OCI-LY1 (cell line): ENCODE results near the gene MYO9A.

ENCODE experiments used
- H2AFZ ChIP-seq: fragments of 200-600 bp; sonication (generic), shearing (Covaris generic); 2 replicates; pipeline ENCODE4 v1.6.0; 2014; ENCODE audit warnings: antibody characterized with exemption, mild to moderate bottlenecking, low read length
- H3F3A ChIP-seq: fragments of 200-600 bp; sonication (generic), shearing (Covaris generic); 2 replicates; pipeline ENCODE4 v1.6.0; 2014; ENCODE audit warnings: mild to moderate bottlenecking, antibody characterized with exemption, low read length, moderate library complexity; ENCODE audit not compliant: insufficient read depth
- H3K27ac ChIP-seq: fragments of 200-600 bp; sonication (generic); 2 replicates; pipeline ENCODE4 v1.5.1; 2014; ENCODE audit warnings: low read length, mixed run types, mild to moderate bottlenecking, low read depth; ENCODE audit not compliant: poor library complexity, severe bottlenecking
- H3K27me3 ChIP-seq: fragments of 200-600 bp; sonication (generic); 2 replicates; pipeline ENCODE4 v1.6.0; 2014; ENCODE audit warnings: antibody characterized with exemption, mild to moderate bottlenecking, low read length, moderate library complexity; ENCODE audit not compliant: insufficient read depth
- H3K36me3 ChIP-seq: fragments of 200-600 bp; sonication (generic); 2 replicates; pipeline ENCODE4 v1.6.1; 2014; ENCODE audit warnings: mild to moderate bottlenecking, antibody characterized with exemption, low read length, moderate library complexity, mixed read lengths; ENCODE audit not compliant: insufficient read depth
- H3K4me1 ChIP-seq: fragments of 200-600 bp; sonication (generic); 2 replicates; pipeline ENCODE4 v1.5.1; 2014; ENCODE audit warnings: mild to moderate bottlenecking, low read length, moderate library complexity; ENCODE audit not compliant: insufficient read depth, severe bottlenecking
- H3K4me2 ChIP-seq: fragments of 200-600 bp; sonication (generic), shearing (Covaris generic); 2 replicates; pipeline ENCODE4 v1.6.1; 2014; ENCODE audit warnings: low read length
- H3K4me3 ChIP-seq: fragments of 200-600 bp; sonication (generic); 2 replicates; pipeline ENCODE4 v1.5.1; 2014; ENCODE audit warnings: low read length, low read depth, mild to moderate bottlenecking, mixed read lengths; ENCODE audit not compliant: poor library complexity, severe bottlenecking
- H3K79me2 ChIP-seq: fragments of 200-600 bp; shearing (Covaris generic); 2 replicates; pipeline ENCODE4 v1.6.1; 2016; ENCODE audit warnings: mixed run types, low read length, mixed read lengths; ENCODE audit not compliant: insufficient read depth
- H3K9ac ChIP-seq: fragments of 200-600 bp; sonication (generic), shearing (Covaris generic); 2 replicates; pipeline ENCODE4 v1.6.1; 2014; ENCODE audit warnings: mild to moderate bottlenecking, low read length, mixed read lengths
- H3K9me2 ChIP-seq: fragments of 200-600 bp; sonication (generic), shearing (Covaris generic); 2 replicates; pipeline ENCODE4 v1.6.1; 2014; ENCODE audit warnings: low read depth, mild to moderate bottlenecking, low read length, mixed read lengths
- H3K9me3 ChIP-seq: fragments of 200-600 bp; shearing (Covaris generic); 2 replicates; pipeline ENCODE4 v1.6.1; 2014; ENCODE audit warnings: low read length, mixed read lengths
- H4K20me1 ChIP-seq: fragments of 200-600 bp; sonication (generic), shearing (Covaris generic); 2 replicates; pipeline ENCODE4 v1.6.0; 2016; ENCODE audit warnings: mild to moderate bottlenecking, low read length; ENCODE audit not compliant: insufficient read depth
- EZH2 ChIP-seq: fragments of 200-600 bp; sonication (generic), shearing (Covaris generic); IDR thresholded peaks from 2 replicates; pipeline ENCODE4 v1.8.0; 2017; ENCODE audit warnings: borderline replicate concordance, mixed run types, mild to moderate bottlenecking, antibody characterized with exemption, low read length, moderate library complexity, mixed read lengths
- TF ChIP-seq, protein P1 (sequence below): fragments of 200-600 bp; sonication (generic), shearing (Covaris generic); IDR thresholded peaks from 2 replicates; pipeline ENCODE4 v1.5.1; 2017; ENCODE audit warnings: mild to moderate bottlenecking, antibody characterized with exemption, low read length, moderate library complexity, mixed read lengths

The MYO9A gene

GRCh38 chr15:71973366-71973765 is 144.6 kb downstream of the MYO9A start:
- no peaks in the 10 kb centered on the region for H3K4me1 ChIP-seq
- no peaks in the 10 kb centered on the region for H3K79me2 ChIP-seq
- H3K36me3 ChIP-seq: peaks cover 6% of the 10 kb centered on the region; the same call in 1 of the 2 replicates
- no peaks in the 10 kb centered on the region for H3F3A ChIP-seq
- no peaks in the 10 kb centered on the region for H4K20me1 ChIP-seq
- H3K9me2 ChIP-seq: no peaks in the 10 kb centered on the region
- no peak overlapping the region for H3K4me2 ChIP-seq
- H3K27me3 ChIP-seq: no peaks in the 10 kb centered on the region
- H3K9me3 ChIP-seq: no peaks in the 10 kb centered on the region
- H2AFZ ChIP-seq: no peak overlapping the region
- no peak overlapping the region for H3K9ac ChIP-seq
- H3K4me3 ChIP-seq: no peak overlapping the region
- no peak for TF ChIP-seq EZH2
- TF ChIP-seq, protein P1, sequence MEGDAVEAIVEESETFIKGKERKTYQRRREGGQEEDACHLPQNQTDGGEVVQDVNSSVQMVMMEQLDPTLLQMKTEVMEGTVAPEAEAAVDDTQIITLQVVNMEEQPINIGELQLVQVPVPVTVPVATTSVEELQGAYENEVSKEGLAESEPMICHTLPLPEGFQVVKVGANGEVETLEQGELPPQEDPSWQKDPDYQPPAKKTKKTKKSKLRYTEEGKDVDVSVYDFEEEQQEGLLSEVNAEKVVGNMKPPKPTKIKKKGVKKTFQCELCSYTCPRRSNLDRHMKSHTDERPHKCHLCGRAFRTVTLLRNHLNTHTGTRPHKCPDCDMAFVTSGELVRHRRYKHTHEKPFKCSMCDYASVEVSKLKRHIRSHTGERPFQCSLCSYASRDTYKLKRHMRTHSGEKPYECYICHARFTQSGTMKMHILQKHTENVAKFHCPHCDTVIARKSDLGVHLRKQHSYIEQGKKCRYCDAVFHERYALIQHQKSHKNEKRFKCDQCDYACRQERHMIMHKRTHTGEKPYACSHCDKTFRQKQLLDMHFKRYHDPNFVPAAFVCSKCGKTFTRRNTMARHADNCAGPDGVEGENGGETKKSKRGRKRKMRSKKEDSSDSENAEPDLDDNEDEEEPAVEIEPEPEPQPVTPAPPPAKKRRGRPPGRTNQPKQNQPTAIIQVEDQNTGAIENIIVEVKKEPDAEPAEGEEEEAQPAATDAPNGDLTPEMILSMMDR: no peak
- H3K27ac ChIP-seq: no peak overlapping the region

GRCh38 chr15:71971905-71972304 is 146.0 kb downstream of the MYO9A start:
- no peaks in the 10 kb centered on the region for H3K27me3 ChIP-seq
- H3K4me2 ChIP-seq: no peak overlapping the region
- no peaks in the 10 kb centered on the region for H3K79me2 ChIP-seq
- no peak overlapping the region for H3K9ac ChIP-seq
- no peaks in the 10 kb centered on the region for H3K9me3 ChIP-seq
- no peaks in the 10 kb centered on the region for H3K9me2 ChIP-seq
- H3K4me3 ChIP-seq: no peak overlapping the region
- H4K20me1 ChIP-seq: no peaks in the 10 kb centered on the region
- no peak for TF ChIP-seq EZH2
- TF ChIP-seq, protein P1: no peak
- H2AFZ ChIP-seq: no peak overlapping the region
- peaks cover 6% of the 10 kb centered on the region; the same call in 1 of the 2 replicates for H3K36me3 ChIP-seq
- no peaks in the 10 kb centered on the region for H3K4me1 ChIP-seq
- H3K27ac ChIP-seq: no peak overlapping the region
- no peaks in the 10 kb centered on the region for H3F3A ChIP-seq

GRCh38 chr15:71970435-71970834 is 147.5 kb downstream of the MYO9A start:
- H3K36me3 ChIP-seq: no peaks in the 10 kb centered on the region; the same call in 1 of the 2 replicates
- H3K9ac ChIP-seq: no peak overlapping the region
- TF ChIP-seq, protein P1: no peak
- TF ChIP-seq EZH2: no peak
- no peaks in the 10 kb centered on the region for H3K9me2 ChIP-seq
- H3F3A ChIP-seq: no peaks in the 10 kb centered on the region
- H3K79me2 ChIP-seq: no peaks in the 10 kb centered on the region
- H3K4me2 ChIP-seq: no peak overlapping the region
- no peaks in the 10 kb centered on the region for H4K20me1 ChIP-seq
- no peak overlapping the region for H3K27ac ChIP-seq
- no peak overlapping the region for H3K4me3 ChIP-seq
- no peak overlapping the region for H2AFZ ChIP-seq
- H3K4me1 ChIP-seq: no peaks in the 10 kb centered on the region
- no peaks in the 10 kb centered on the region for H3K9me3 ChIP-seq
- no peaks in the 10 kb centered on the region for H3K27me3 ChIP-seq
